CD4-positive, alpha-beta T cell (primary cell): ENCODE measurements around the gene VENTX. TPM values are rescaled to one million over a fixed set of nuclear protein-coding genes. Genes with fewer than 3 reads are reported as not detected.

Experiments
- ATAC-seq: fragments of 200-7000 bp; cut with Tn5 transposase; one replicate; pipeline ENCODE4 v1.10.0; 2022; ENCODE audit warnings: mild to moderate bottlenecking; ENCODE audit not compliant: poor library complexity
- CTCF ChIA-PET: fragments of 350-600 bp; sonication (Branson Sonifier 250); formaldehyde crosslinking; loops from one replicate; lab custom pipeline; 2021; ENCODE audit warnings: antibody characterized with exemption, inconsistent platforms; lab: Charles Lee
- POLR2A ChIA-PET: fragments of 350-600 bp; sonication (Branson Sonifier 250); formaldehyde crosslinking; loops from one replicate; lab custom pipeline; 2021; ENCODE audit warnings: antibody characterized with exemption, inconsistent platforms; lab: Charles Lee
- DNase-seq, 14 experiments: peaks; one replicate each; pipeline ENCODE4 v3.0.0-alpha.2; 2013 to 2020; ENCODE audit warnings: mixed read lengths in 2 of 14
- H3K27ac ChIP-seq, 2 donors: one replicate each; pipeline versions ENCODE4 v1.5.1 to v1.7.0; 2013; ENCODE audit warnings: low read length in 2 of 2, low read depth in 1 of 2, mild to moderate bottlenecking in 1 of 2
- H3K27me3 ChIP-seq, 2 experiments: 1 replicate in 1 of 2; 2 replicates in 1 of 2; pipeline versions ENCODE4 v1.6.1 to v1.7.0; 2013; ENCODE audit warnings: low read length in 2 of 2, control low read depth in 1 of 2, mild to moderate bottlenecking in 1 of 2, moderate library complexity in 1 of 2; ENCODE audit not compliant: insufficient read depth in 2 of 2, control insufficient read depth in 1 of 2
- H3K36me3 ChIP-seq: one replicate; pipeline ENCODE4 v1.6.1; 2013; ENCODE audit warnings: low read length, control low read depth; ENCODE audit not compliant: insufficient read depth
- H3K4me1 ChIP-seq: one replicate; pipeline ENCODE4 v1.6.1; 2013; ENCODE audit warnings: low read length, control low read depth; ENCODE audit not compliant: insufficient read depth
- H3K4me3 ChIP-seq: one replicate; pipeline ENCODE4 v1.5.1; 2013; ENCODE audit warnings: mild to moderate bottlenecking, low read length, moderate library complexity
- H3K9me3 ChIP-seq, 2 experiments: 1 replicate in 1 of 2; 2 replicates in 1 of 2; pipeline versions ENCODE4 v1.6.1 to v1.7.0; 2013; ENCODE audit warnings: low read length in 2 of 2, mild to moderate bottlenecking in 2 of 2, control low read depth in 1 of 2, moderate library complexity in 1 of 2; ENCODE audit not compliant: control insufficient read depth in 1 of 2, insufficient read depth in 1 of 2
- H3K27ac Mint-ChIP-seq: one replicate; pipeline ENCODE4 v1.8.0; 2020; ENCODE audit warnings: mixed read lengths
- H3K27me3 Mint-ChIP-seq: one replicate; pipeline ENCODE4 v1.8.0; 2021; ENCODE audit warnings: mixed read lengths
- H3K36me3 Mint-ChIP-seq: one replicate; pipeline ENCODE4 v1.8.0; 2021; ENCODE audit warnings: low read depth, mixed read lengths
- H3K4me1 Mint-ChIP-seq: one replicate; pipeline ENCODE4 v1.8.0; 2021; ENCODE audit warnings: low read depth, mixed read lengths
- H3K4me3 Mint-ChIP-seq: one replicate; pipeline ENCODE4 v1.8.0; 2020; ENCODE audit warnings: mild to moderate bottlenecking, mixed read lengths
- H3K9me3 Mint-ChIP-seq: one replicate; pipeline ENCODE4 v1.8.0; 2020; ENCODE audit warnings: mixed read lengths
- intact Hi-C, 2 experiments: fragments of 100-400 bp; cut with DNase I in 1 of 2; cut with micrococcal nuclease in 1 of 2; formaldehyde crosslinking; loops; one replicate each; pipeline versions ENCODE4 v1.15.1 to v1.9.0; 2023 to 2025; cut with DNase I, micrococcal nuclease
- total RNA-seq, 174 experiments: library from RNA in 2 of 174; stranded (reverse) in 2 of 174; gene quantifications; one replicate each; pipeline ENCODE4 v1.2.3 and lab custom pipeline; 2021 to 2026
- TF ChIP-seq, protein P1 (sequence below): fragments of 200-600 bp; IDR thresholded peaks from one replicate; pipeline ENCODE4 v1.8.0; 2022; ENCODE audit warnings: antibody characterized with exemption, mild to moderate bottlenecking

The VENTX gene
- total RNA-seq, 2 experiments from 2014 or later = 0.11 to 0.14 TPM

GRCh38 chr10:133194151-133194550, 43.5 kb upstream of the VENTX start:
- H3K36me3 ChIP-seq = no peaks in the 10 kb centered on the region
- peaks cover 0 to 18% of the 10 kb centered on the region in 2 experiments for H3K9me3 ChIP-seq
- no peaks in the 10 kb centered on the region for H3K4me1 ChIP-seq
- no peak for ATAC-seq
- no peaks in the 10 kb centered on the region for H3K27me3 ChIP-seq
- Mint-ChIP-seq H3K4me1 (no peaks in the 10 kb centered on the region), H3K36me3 (no peaks in the 10 kb centered on the region), H3K27ac (no peak overlapping the region), H3K4me3 (no peak overlapping the region), H3K27me3 (no peaks in the 10 kb centered on the region), H3K9me3 (no peaks in the 10 kb centered on the region)
- TF ChIP-seq, protein P1, sequence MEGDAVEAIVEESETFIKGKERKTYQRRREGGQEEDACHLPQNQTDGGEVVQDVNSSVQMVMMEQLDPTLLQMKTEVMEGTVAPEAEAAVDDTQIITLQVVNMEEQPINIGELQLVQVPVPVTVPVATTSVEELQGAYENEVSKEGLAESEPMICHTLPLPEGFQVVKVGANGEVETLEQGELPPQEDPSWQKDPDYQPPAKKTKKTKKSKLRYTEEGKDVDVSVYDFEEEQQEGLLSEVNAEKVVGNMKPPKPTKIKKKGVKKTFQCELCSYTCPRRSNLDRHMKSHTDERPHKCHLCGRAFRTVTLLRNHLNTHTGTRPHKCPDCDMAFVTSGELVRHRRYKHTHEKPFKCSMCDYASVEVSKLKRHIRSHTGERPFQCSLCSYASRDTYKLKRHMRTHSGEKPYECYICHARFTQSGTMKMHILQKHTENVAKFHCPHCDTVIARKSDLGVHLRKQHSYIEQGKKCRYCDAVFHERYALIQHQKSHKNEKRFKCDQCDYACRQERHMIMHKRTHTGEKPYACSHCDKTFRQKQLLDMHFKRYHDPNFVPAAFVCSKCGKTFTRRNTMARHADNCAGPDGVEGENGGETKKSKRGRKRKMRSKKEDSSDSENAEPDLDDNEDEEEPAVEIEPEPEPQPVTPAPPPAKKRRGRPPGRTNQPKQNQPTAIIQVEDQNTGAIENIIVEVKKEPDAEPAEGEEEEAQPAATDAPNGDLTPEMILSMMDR = no peak
- H3K27ac ChIP-seq = no peak overlapping the region
- intact Hi-C loops = no loop called here
- POLR2A ChIA-PET = no interaction called here
- no peak overlapping the region for H3K4me3 ChIP-seq
- DNase-seq = no peak
- CTCF ChIA-PET = no interaction called here

DNA sequence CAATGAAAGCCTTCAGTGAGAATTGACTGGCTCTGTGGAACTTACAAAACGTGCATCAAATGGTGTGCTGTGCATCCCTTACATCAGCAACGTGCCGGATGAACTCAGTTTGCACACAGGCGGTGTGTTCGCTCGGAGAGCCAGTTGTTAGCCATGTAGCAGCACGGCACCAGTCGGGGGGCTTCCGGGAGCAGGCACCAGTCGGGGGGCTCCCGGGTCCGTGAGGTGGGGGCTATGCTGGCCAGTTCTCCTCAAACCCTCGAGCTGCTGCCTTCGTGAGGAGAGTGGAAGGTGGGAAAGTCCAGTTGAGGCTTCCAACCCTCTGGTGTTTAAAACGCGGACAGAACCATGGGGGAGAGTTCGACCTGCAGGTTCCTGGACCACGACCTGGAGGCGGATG, 42.6 kb upstream of the VENTX start:
- intact Hi-C loops = no loop called here
- ChIA-PET POLR2A (no interaction called here), CTCF (no interaction called here)
- Histone ChIP-seq H3K27ac (no peak overlapping the region), H3K9me3 (peaks cover 0 to 18% of the 10 kb centered on the region in 2 experiments), H3K27me3 (no peaks in the 10 kb centered on the region), H3K36me3 (no peaks in the 10 kb centered on the region), H3K4me3 (no peak overlapping the region), H3K4me1 (no peaks in the 10 kb centered on the region)
- Mint-ChIP-seq H3K4me1 (no peaks in the 10 kb centered on the region), H3K36me3 (no peaks in the 10 kb centered on the region), H3K27ac (no peak overlapping the region), H3K27me3 (no peaks in the 10 kb centered on the region), H3K4me3 (no peak overlapping the region), H3K9me3 (no peaks in the 10 kb centered on the region)
- TF ChIP-seq, protein P1 = no peak
- ATAC-seq (no peak), DNase-seq (no peak)

DNA sequence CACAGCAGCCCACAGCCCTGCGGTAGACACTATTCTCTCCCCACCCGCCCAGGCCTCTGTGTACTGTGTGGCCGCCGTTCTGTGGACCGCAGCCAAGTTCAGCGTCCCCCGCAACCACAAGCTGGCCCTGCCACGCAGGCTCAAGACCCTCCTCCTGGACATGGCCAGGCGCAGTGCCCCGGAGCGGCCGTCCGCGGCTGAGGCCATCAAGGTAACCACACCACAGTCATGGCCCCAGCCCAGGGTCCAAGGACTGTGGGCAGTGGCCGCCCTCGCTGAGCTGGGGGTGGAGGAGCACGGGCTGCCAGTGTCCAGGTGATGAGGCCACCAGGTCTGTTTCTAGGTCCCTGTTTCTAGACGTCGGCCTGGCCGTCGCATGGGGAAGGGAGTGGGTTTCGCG, 42.0 kb upstream of the VENTX start:
- CTCF ChIA-PET = no interaction called here

More for the DNA sequence above, 42.0 kb upstream of the VENTX start:
- no peak overlapping the region for H3K4me3 ChIP-seq
- H3K27ac ChIP-seq = no peak overlapping the region
- peaks cover 0 to 18% of the 10 kb centered on the region in 2 experiments for H3K9me3 ChIP-seq
- TF ChIP-seq, protein P1 = no peak
- POLR2A ChIA-PET = no interaction called here
- H3K4me1 ChIP-seq = no peaks in the 10 kb centered on the region
- H3K9me3 Mint-ChIP-seq = no peaks in the 10 kb centered on the region
- H3K27me3 Mint-ChIP-seq = no peaks in the 10 kb centered on the region
- H3K27me3 ChIP-seq = no peaks in the 10 kb centered on the region
- H3K27ac Mint-ChIP-seq = no peak overlapping the region
- no peak for ATAC-seq
- H3K4me3 Mint-ChIP-seq = no peak overlapping the region
- no peaks in the 10 kb centered on the region for H3K36me3 Mint-ChIP-seq
- no peaks in the 10 kb centered on the region for H3K36me3 ChIP-seq
- DNase-seq = no peak
- intact Hi-C loops = no loop called here
- H3K4me1 Mint-ChIP-seq = no peaks in the 10 kb centered on the region
